Measurements from ENCODE around the gene SP2.

DNA sequence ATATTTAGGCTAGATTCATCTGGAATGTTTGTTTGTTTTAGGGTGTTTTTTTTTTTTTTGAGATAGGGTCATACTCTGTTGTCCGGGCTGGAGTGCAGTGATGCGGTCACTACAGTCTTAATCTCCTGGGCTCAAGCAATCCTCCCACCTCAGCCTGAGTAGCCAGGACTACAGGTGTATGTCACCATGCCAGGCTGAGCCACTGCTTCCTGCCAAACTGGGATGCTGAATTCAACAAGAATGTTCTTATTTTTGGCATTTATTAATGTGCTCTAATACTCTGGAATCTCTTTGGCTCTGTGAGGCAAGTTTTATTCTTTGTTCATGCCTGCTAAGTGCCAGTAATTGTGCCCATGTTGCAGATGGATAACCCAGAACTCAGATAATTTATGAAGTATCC is 21.5 kb downstream of the SP2 start:
- TF ChIP-seq, protein P1, sequence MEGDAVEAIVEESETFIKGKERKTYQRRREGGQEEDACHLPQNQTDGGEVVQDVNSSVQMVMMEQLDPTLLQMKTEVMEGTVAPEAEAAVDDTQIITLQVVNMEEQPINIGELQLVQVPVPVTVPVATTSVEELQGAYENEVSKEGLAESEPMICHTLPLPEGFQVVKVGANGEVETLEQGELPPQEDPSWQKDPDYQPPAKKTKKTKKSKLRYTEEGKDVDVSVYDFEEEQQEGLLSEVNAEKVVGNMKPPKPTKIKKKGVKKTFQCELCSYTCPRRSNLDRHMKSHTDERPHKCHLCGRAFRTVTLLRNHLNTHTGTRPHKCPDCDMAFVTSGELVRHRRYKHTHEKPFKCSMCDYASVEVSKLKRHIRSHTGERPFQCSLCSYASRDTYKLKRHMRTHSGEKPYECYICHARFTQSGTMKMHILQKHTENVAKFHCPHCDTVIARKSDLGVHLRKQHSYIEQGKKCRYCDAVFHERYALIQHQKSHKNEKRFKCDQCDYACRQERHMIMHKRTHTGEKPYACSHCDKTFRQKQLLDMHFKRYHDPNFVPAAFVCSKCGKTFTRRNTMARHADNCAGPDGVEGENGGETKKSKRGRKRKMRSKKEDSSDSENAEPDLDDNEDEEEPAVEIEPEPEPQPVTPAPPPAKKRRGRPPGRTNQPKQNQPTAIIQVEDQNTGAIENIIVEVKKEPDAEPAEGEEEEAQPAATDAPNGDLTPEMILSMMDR (IDR thresholded peaks at IDR 0.05) = no peak
- TF ChIP-seq ZFX (IDR thresholded peaks at IDR 0.05; ENCODE audit: borderline replicate concordance) = no peak

All from 22Rv1 (cell line).